ENCODE measurements around the gene BRSK1. TPM values are rescaled to one million over a fixed set of nuclear protein-coding genes. Genes with fewer than 3 reads are reported as not detected.
A peak's percentile ranks its signal among the peaks of the same experiment; 100 is the strongest.

BRSK1 gene
- total RNA-seq, 1 experiment from 2014 or later, result 8.7 TPM

DNA sequence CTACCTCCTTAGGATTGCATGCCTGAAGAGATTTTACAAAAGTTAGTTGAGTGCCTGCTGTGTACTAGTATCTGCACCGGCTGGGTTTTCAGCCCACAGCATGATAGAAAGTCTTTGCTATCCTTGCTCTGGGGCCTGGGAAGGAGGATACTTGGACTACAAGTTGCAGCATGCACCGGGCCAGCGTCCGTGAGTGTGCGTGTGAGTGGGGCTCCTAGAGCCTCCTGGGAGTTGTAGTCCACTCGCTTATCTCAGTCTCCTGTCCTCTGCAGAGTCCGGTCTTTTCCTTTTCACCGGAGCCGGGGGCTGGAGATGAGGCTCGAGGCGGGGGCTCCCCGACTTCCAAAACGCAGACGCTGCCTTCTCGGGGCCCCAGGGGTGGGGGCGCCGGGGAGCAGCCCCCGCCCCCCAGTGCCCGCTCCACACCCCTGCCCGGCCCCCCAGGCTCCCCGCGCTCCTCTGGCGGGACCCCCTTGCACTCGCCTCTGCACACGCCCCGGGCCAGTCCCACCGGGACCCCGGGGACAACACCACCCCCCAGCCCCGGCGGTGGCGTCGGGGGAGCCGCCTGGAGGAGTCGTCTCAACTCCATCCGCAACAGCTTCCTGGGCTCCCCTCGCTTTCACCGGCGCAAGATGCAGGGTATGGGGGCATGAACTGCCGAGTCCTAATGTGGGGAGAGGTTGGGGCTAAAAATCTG lies 20.6 kb downstream of the BRSK1 start:
- DNase-seq, result peak; percentile 54
- no peak overlapping the region for H3K4me3 ChIP-seq (ENCODE audit: low read length)
- H3K9me2 ChIP-seq (replicated peaks; ENCODE audit: low read length), result no peaks in the 10 kb centered on the region
- no peaks in the 10 kb centered on the region for H4K20me1 ChIP-seq (ENCODE audit: low read length)
- no TSS peak for BruUV-seq (replicated peaks)
- intact Hi-C loops (cut with micrococcal nuclease), result loop anchor here (5.0 kb wide), 1 partner anchor 68 kb away; the partner anchor contains the start of gene IL11
- CTCF ChIA-PET, result no interaction called here
- no peak overlapping the region for H3K27ac ChIP-seq (ENCODE audit: low read length)
- ATAC-seq, result peak; percentile 27; the same call in 1 of the 2 replicates
- no peaks in the 10 kb centered on the region for H3F3A ChIP-seq (ENCODE audit: low read length, unreplicated experiment)
- H3K9me3 ChIP-seq (ENCODE audit: low read length), result no peaks in the 10 kb centered on the region
- H3K36me3 ChIP-seq (ENCODE audit: low read depth, low read length), result no peaks in the 10 kb centered on the region
- no peaks in the 10 kb centered on the region for H3K79me2 ChIP-seq (ENCODE audit: low read length)
- no peak overlapping the region for H2AFZ ChIP-seq (ENCODE audit: low read length)
- no peak overlapping the region for H3K9ac ChIP-seq (ENCODE audit: low read length)
- peaks cover 7% of the 10 kb centered on the region; the same call in 1 of the 2 replicates for H3K4me1 ChIP-seq (ENCODE audit: insufficient read depth, low read length)
- POLR2A ChIA-PET (ENCODE audit: unreplicated experiment), result no interaction called here
- TF ChIP-seq EZH2phosphoT487 (IDR thresholded peaks at IDR 0.05; ENCODE audit: borderline replicate concordance, low read length) (no peak), EZH2 (IDR thresholded peaks at IDR 0.05; ENCODE audit: low read length, unreplicated experiment) (no peak)
- TF ChIP-seq, protein P1, sequence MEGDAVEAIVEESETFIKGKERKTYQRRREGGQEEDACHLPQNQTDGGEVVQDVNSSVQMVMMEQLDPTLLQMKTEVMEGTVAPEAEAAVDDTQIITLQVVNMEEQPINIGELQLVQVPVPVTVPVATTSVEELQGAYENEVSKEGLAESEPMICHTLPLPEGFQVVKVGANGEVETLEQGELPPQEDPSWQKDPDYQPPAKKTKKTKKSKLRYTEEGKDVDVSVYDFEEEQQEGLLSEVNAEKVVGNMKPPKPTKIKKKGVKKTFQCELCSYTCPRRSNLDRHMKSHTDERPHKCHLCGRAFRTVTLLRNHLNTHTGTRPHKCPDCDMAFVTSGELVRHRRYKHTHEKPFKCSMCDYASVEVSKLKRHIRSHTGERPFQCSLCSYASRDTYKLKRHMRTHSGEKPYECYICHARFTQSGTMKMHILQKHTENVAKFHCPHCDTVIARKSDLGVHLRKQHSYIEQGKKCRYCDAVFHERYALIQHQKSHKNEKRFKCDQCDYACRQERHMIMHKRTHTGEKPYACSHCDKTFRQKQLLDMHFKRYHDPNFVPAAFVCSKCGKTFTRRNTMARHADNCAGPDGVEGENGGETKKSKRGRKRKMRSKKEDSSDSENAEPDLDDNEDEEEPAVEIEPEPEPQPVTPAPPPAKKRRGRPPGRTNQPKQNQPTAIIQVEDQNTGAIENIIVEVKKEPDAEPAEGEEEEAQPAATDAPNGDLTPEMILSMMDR (conservative IDR thresholded peaks at IDR 0.05; ENCODE audit: low read depth, low read length), result no peak
- no peak overlapping the region for H3K4me2 ChIP-seq (ENCODE audit: low read length)
- H3K27me3 ChIP-seq (ENCODE audit: low read length), result no peaks in the 10 kb centered on the region

DNA sequence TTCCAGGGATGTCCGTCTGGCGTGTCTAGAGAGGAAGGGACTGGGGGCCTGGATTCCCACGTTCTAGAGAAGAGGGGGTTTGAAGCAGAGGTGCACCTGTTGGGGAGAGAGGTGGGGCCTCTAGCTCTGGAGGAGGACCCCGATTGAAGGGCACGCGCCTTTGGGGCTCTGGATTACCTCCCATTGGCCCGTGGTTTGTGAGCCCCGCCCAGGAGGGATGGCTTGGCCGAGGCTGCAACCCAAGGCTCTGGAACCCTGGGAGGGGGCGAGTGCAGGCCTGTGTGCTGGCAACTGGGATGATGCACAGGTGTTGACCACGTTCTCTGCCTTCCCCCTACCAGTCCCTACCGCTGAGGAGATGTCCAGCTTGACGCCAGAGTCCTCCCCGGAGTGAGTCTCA lies 21.2 kb downstream of the BRSK1 start:
- Histone ChIP-seq H3K9me2 (replicated peaks; ENCODE audit: low read length) (no peaks in the 10 kb centered on the region), H3K4me3 (ENCODE audit: low read length) (no peak overlapping the region), H3K79me2 (ENCODE audit: low read length) (no peaks in the 10 kb centered on the region), H3F3A (ENCODE audit: low read length, unreplicated experiment) (no peaks in the 10 kb centered on the region), H3K4me2 (ENCODE audit: low read length) (no peak overlapping the region), H3K36me3 (ENCODE audit: low read depth, low read length) (no peaks in the 10 kb centered on the region), H3K27me3 (ENCODE audit: low read length) (no peaks in the 10 kb centered on the region), H3K9me3 (ENCODE audit: low read length) (no peaks in the 10 kb centered on the region), H2AFZ (ENCODE audit: low read length) (no peak overlapping the region), H3K4me1 (ENCODE audit: insufficient read depth, low read length) (peaks cover 7% of the 10 kb centered on the region; the same call in 1 of the 2 replicates), H4K20me1 (ENCODE audit: low read length) (no peaks in the 10 kb centered on the region), H3K27ac (ENCODE audit: low read length) (no peak overlapping the region), H3K9ac (ENCODE audit: low read length) (no peak overlapping the region)
- no peak for DNase-seq
- CTCF ChIA-PET, result no interaction called here
- TF ChIP-seq EZH2phosphoT487 (IDR thresholded peaks at IDR 0.05; ENCODE audit: borderline replicate concordance, low read length) (no peak), EZH2 (IDR thresholded peaks at IDR 0.05; ENCODE audit: low read length, unreplicated experiment) (no peak)
- TF ChIP-seq, protein P1 (conservative IDR thresholded peaks at IDR 0.05; ENCODE audit: low read depth, low read length), result no peak
- POLR2A ChIA-PET (ENCODE audit: unreplicated experiment), result no interaction called here
- intact Hi-C loops (cut with micrococcal nuclease), result loop anchor here (5.0 kb wide), 1 partner anchor 67 kb away; the partner anchor contains the start of gene IL11
- BruUV-seq (replicated peaks), result no TSS peak
- ATAC-seq, result no peak

DNA sequence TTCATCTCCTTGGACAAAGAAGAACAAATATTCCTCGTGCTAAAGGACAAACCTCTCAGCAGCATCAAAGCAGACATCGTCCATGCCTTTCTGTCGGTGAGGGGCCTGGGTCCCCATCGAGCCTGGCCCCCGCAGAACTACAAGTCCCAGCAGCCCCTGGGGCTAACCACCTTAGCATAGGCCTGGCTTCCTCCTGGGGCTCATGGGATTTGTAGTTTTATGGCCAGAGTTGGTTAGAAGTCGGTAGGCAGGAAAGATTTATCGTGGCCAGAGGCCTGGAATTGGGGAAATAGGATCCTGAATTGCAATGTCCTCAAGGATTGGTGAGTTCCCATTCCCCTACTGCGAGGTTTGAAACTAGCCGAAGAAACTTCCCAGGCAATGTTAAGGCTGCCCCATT lies 21.7 kb downstream of the BRSK1 start:
- H4K20me1 ChIP-seq (ENCODE audit: low read length), result no peaks in the 10 kb centered on the region
- no peak overlapping the region for H3K27ac ChIP-seq (ENCODE audit: low read length)
- H3K4me1 ChIP-seq (ENCODE audit: insufficient read depth, low read length), result peaks cover 7% of the 10 kb centered on the region; the same call in 1 of the 2 replicates
- no peaks in the 10 kb centered on the region for H3K27me3 ChIP-seq (ENCODE audit: low read length)
- no peak overlapping the region for H3K4me2 ChIP-seq (ENCODE audit: low read length)
- no peak overlapping the region for H2AFZ ChIP-seq (ENCODE audit: low read length)
- BruUV-seq (replicated peaks), result no TSS peak
- DNase-seq (peak; percentile 56), ATAC-seq (peak; percentile 55)
- ChIA-PET CTCF (interaction anchor here (1.8 kb wide), 1 partner anchor 34 kb away, joined by 5 read pairs; the partner anchor contains the start of gene KMT5C), POLR2A (ENCODE audit: unreplicated experiment) (no interaction called here)
- TF ChIP-seq EZH2 (IDR thresholded peaks at IDR 0.05; ENCODE audit: low read length, unreplicated experiment), result no peak
- TF ChIP-seq EZH2phosphoT487 (IDR thresholded peaks at IDR 0.05; ENCODE audit: borderline replicate concordance, low read length), result no peak
- TF ChIP-seq, protein P1 (conservative IDR thresholded peaks at IDR 0.05; ENCODE audit: low read depth, low read length), result no peak
- H3K9me2 ChIP-seq (replicated peaks; ENCODE audit: low read length), result no peaks in the 10 kb centered on the region
- H3F3A ChIP-seq (ENCODE audit: low read length, unreplicated experiment), result no peaks in the 10 kb centered on the region
- no peaks in the 10 kb centered on the region for H3K9me3 ChIP-seq (ENCODE audit: low read length)
- no peaks in the 10 kb centered on the region for H3K36me3 ChIP-seq (ENCODE audit: low read depth, low read length)
- intact Hi-C loops (cut with micrococcal nuclease), result no loop called here
- H3K4me3 ChIP-seq (ENCODE audit: low read length), result no peak overlapping the region
- H3K9ac ChIP-seq (ENCODE audit: low read length), result no peak overlapping the region
- H3K79me2 ChIP-seq (ENCODE audit: low read length), result no peaks in the 10 kb centered on the region

All from PC-3 (cell line).